H4 (cell line): ENCODE results near the gene LRRC4B. TPM values are rescaled to one million over a fixed set of nuclear protein-coding genes. Genes with fewer than 3 reads are reported as not detected.
"Not testable (repeated sequence)": the region's sequence is repeated elsewhere in the genome, so short reads cannot be mapped to it uniquely, and the experiment has no call there.

Source experiments
- DNase-seq: peaks from one replicate; pipeline ENCODE4 v3.0.0-alpha.2; 2015; ENCODE audit warnings: low spot score
- total RNA-seq: library from RNA; depleted of rRNA; stranded (reverse); fragments of >200 nt; shearing (Covaris generic); gene quantifications from 2 replicates; pipeline ENCODE4 v1.2.3, GENCODE V29; 2014; rRNA removed

The LRRC4B gene, protein sequence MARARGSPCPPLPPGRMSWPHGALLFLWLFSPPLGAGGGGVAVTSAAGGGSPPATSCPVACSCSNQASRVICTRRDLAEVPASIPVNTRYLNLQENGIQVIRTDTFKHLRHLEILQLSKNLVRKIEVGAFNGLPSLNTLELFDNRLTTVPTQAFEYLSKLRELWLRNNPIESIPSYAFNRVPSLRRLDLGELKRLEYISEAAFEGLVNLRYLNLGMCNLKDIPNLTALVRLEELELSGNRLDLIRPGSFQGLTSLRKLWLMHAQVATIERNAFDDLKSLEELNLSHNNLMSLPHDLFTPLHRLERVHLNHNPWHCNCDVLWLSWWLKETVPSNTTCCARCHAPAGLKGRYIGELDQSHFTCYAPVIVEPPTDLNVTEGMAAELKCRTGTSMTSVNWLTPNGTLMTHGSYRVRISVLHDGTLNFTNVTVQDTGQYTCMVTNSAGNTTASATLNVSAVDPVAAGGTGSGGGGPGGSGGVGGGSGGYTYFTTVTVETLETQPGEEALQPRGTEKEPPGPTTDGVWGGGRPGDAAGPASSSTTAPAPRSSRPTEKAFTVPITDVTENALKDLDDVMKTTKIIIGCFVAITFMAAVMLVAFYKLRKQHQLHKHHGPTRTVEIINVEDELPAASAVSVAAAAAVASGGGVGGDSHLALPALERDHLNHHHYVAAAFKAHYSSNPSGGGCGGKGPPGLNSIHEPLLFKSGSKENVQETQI
- total RNA-seq = 15.2 and 19.0 TPM in 2 replicates

DNA sequence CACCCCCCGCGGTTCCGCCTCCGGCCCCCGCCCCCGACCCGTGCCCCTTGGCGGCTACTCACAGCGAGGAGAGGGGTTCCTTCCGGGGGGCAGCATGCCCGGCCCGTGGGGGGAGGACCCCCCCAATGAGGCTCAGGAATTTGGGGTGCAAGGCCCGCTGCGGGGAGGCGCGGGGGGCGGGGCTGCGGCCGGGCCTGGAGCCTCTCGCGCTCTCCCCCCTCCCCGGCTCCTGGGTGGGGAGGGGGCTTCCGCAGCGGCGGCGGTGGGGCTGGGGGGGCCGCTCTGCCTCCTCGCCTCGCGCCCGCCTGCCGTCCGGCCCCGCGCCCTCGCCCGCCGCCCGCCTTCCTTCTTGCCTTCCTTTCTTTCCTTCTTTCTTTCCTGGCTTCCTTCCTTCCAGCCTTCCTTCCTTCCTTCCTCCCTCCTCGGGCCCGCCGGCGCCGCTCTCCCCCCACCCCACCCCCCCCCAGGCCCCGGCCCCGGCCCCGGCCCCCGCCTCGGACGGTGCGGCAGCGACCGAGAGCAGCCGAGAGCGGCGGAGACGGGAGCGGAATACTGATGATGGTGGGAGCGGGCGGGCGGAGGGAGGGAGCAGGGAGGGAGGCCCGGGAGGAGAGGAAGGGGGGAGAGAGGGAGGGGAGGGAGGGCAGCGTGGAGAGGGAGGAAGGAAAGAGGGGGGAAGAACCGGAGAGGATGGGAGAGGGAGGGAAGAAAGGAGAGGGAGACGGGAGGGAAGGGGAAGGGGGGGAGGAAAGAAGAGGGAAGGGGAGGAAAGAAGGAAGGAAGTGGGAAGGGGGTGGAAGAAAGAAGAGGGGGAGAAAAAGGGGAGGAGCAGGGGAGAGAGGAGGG is at the start of gene LRRC4B:
LRRC4B (minus strand) TSS at position 554 of the 846 bp plus-strand sequence. CDS start 19,597 bp downstream, outside the sequence.
- peak; percentile 85 for DNase-seq

DNA sequence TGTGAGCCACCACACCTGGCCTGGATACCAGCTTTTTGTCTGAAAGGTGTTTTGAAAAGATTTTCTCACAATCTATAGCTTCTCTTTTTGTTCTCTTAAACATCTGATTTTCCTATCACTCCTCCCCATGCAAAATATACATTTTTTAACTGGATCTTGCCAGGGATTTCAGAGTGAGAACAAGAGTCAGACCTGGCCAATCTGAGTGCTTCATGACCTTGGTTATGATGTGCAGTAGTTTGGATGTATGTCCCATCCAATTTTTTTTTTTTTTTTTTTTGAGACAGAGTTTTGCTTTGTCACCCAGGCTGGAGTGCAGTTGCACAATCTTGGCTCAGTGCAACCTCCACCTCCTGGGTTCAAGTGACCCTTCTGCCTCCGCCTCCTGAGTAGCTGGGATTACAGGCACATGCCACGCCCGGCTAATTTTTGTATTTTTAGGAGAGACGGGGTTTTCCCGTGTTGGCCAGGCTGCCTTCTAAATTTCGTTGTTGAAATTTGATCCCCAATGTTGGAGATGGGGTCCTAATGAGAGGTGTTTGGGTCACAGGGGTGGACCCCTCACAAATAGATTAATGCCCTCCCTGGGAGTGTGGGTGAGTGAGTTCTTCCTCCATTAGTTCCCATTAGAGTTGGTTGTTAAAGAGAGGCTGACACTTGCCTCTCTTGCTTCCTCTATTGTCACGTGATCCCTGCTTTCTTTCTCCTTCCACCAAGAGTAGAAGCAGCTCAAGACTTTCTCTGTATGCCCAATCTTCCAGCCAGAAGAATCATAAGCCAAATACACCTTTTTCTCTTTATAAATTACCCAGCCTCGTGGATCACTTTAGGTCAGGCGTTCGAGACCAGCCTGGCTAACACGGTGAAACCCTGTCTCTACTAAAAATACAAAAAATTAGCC is 44.5 kb upstream of the LRRC4B start:
- DNase-seq = not testable (repeated sequence)

DNA sequence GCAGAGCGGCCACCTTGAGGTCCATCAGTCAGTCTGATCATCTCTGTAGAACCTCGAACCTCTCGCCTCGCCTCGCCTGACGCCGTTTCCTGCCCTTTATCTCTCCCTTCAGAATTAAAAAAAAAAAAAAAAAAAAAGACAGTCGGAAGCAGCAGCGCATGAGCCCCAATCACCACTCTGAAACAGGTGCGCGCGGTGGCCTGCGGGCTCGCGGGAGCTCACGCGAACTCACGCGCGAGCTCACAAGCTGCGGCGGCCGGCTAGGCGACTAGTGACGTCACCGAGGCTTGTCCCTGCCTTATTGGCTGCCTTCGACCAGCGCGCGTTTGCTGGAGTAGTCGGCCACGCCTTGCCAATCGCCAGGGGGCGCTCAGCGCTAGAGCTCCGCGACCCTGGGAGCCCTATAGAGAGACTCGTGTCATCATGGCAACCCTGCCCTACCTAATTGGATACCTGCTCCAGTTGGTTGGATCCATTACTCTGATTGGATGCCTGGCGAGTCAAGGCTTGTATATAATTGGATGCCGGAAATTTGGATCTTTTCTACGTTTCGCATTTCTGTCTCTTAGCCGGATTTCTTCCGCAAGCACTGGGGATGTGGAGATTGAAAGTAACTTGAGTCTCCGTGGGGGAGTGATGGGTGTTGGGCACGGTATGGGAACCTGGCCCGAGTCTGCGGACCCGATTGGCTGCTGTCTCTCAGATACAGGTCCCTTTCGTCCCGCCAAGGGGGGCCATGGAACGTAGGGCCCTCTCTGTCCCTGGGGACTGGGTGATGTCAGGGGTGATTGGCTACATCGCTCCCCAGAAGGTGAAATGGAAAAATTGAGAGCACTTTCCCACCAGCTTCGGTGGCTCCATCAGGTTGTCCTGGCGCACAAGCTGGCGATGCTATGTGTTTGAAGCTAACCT is 39.9 kb upstream of the LRRC4B start:
- DNase-seq = peak; percentile 96

DNA sequence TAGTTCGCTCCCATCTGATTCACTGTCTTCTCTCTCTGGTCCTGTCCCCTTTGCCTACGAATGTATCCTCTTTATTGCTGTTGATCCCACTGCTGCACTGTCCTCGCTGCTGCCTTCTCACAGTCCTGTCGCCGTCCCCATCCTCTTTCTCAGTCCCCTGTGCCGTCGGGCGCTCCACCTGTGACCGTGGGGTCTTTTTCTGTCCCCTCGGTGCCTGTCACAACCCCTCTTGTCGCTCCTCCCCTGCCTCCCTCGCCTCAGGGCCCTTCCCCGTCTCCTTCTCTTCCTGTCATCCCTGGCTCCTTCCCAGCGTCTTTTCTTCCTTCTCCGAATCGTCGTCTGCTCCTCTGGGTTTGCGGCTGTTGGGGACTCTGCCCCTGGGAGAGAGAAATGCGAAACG is 39.2 kb upstream of the LRRC4B start:
- no peak for DNase-seq

DNA sequence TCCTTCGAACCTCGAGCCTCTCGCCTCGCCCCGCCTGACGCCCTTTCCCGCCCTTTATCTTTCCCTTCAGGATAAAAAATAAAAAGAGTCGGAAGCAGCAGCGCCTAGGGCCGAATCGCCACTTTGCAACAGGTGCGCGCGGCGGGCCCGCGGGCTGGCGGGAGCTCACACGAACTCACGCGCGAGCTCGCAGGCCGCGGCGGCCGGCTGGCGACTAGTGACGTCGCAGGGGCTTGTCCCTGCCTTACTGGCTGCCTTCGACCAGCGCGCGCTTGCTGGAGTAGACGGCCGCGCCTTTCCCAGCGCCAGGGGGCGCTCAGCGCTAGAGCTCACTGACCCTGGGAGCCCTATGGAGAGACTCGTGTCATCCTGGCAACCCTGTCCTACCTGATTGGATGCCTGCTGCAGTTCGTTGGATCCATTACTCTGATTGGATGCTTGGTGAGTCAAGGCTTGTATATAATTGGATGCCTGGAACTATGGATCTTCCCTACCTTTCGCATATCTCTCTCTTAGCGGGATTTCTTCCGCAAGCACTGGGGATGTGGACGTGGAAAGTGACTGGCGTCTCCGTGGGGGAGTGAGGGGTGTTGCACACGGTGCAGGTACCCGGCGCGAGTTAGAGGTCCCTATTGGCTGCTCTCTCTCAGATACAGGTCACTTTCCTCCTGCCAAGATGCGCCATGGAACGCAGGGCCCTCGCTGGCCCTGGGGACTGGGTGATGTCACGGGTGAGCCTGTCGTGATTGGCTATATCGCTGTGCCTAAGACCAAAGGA is 38.0 kb upstream of the LRRC4B start:
- DNase-seq = not testable (repeated sequence)

DNA sequence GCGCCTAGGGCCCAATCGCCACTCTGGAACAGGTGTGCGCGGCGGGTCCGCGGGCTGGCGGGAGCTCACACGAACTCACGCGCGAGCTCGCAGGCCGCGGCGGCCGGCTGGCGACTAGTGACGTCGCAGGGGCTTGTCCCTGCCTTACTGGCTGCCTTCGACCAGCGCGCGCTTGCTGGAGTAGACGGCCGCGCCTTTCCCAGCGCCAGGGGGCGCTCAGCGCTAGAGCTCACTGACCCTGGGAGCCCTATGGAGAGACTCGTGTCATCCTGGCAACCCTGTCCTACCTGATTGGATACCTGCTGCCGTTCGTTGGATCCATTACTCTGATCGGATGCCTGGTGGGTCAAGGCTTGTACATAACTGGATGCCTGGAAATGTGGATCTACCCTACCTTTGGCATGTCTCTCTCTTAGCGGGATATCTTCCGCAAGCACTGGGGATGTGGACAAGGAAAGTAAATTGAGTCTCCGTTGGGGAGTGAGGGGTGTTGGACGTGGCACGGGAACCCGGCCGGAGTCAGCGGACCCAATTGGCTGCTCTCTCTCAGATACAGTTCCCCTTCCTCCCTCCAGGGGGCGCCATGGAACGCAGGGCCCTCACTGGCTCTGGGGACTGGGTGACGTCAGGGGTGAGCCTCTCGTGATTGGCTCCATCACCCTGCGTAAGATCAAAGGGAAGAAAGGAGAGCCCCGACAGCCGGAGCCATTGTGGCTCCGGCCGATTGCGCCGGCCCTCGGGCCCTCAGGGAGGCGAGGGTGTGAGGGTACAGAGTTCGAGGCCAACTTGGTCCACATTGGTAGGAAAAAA is 36.2 kb upstream of the LRRC4B start:
- not testable (repeated sequence) for DNase-seq

DNA sequence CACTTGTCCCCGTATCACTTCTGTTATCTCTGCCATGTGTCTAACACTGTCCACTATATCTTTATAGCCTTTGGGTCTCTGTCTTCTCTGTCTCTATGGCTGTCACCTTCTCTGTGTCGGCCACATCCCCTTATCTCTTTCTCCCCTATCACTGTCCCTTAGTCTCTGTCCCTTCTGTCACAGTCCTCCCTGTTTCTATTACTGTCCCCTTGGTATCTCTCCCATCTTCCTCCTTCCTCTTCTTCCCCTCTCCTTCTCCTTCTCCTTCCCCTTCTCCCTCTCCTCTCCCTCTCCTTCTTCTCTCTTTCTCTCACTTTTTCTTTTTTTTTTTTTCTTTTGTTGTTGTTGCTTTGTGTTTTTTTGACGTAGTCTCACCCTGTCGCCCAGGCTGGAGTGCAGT is 34.7 kb upstream of the LRRC4B start:
- no peak for DNase-seq

DNA sequence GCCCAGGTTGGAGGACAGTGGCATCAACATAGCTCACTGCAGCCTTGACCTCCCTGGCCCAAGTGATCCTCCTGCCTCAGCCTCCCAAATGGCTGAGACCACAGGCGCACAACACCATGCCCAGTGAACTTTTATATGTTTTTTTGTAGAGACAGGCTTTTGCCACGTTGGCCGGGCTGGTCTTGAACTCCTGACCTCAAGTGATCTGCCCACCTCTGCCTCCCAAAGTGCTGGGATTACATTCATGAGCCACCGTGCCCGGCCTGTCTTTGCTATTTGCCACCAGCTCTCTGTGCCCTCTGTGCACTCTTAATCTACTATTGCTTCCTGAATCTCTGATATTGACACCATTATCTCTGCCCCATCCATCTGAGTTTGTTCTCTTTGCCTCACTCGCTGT is 34.3 kb upstream of the LRRC4B start:
- DNase-seq = no peak

DNA sequence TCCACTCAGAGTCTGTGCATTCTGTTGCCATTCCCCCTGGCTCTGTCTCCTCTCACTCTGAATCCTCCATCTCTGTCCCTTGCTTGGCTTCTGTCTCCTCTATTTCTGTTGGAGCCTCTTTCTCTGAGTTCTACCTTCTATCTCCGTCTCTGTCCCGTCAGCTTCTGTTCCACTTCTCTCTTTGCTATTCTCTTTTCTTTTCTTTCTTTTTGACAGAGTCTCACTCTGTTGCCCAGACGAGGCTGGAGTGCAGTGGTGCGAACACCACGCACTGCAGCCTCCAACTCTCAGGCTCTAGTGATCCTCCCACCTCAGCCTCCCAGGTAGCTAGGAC is 33.8 kb upstream of the LRRC4B start:
- DNase-seq = no peak

DNA sequence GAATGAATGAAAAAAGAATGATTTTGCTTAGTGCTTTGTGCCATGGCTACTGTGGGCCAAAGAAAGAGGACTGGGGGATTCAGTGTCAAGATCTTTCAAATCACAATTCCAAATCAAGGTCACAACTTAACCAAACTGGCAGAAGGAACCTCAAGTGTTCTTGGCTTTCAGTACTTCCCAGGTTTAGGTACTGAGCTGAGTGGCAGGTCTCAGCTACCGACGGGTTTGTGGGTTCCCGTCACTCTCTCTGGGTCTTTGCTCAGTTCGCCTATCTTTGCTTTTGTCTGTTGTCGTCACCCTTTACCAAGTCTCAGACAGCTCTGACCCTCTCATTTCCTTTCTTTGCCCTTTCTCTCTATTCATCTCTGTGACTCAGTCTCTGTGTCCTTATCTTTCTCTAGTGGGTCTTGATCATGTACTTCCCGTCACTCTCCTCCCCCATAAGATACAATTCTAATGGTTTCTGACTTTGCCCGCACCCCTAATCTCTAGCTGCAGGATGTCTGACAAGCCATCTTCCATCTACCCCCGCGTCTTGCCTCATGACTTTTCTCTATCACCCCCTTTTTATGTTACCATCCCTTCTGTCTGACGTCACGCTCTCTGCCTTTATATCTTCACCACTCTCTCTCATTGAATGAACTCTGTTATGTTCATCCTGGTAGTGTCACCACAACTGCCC is 33.3 kb upstream of the LRRC4B start:
- DNase-seq = no peak

DNA sequence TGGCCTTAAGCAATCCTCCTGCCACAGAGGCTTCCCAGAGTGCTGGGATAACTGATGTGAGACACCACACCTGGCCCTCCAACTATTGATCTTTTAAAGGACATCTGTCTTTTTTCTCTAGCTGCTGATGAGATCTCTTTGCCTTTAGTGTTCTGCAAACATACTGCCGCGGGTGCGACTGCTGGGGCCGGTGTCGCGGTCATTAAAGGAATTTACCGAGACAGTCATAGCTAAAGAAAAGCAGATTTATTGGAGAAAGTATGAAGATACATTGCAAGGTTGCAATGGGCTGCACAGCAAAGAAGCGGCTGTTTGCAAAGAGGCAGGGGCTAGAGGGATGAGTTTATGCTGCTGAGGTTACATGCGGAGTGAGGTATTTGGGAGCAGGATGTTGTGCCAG is 31.2 kb upstream of the LRRC4B start:
- DNase-seq = no peak

DNA sequence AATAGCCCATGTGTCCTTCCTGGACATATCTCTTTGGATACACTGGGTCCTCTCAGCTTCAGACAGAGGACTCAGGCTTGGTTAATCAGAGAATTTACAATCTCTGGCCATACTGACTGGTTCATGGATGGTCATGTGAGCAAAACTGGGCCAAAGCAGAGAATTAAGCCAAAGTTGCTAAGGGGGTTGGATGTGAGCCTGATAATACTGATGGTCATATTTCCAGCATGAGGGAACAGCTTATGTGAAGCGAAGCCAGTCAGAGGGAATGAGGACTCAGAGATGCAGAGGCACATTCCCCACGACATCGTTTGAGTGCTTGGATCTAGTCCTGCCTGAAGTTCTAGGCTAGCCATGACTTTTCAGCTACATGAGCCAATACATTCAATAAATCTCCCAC is 22.0 kb upstream of the LRRC4B start:
- DNase-seq = no peak

DNA sequence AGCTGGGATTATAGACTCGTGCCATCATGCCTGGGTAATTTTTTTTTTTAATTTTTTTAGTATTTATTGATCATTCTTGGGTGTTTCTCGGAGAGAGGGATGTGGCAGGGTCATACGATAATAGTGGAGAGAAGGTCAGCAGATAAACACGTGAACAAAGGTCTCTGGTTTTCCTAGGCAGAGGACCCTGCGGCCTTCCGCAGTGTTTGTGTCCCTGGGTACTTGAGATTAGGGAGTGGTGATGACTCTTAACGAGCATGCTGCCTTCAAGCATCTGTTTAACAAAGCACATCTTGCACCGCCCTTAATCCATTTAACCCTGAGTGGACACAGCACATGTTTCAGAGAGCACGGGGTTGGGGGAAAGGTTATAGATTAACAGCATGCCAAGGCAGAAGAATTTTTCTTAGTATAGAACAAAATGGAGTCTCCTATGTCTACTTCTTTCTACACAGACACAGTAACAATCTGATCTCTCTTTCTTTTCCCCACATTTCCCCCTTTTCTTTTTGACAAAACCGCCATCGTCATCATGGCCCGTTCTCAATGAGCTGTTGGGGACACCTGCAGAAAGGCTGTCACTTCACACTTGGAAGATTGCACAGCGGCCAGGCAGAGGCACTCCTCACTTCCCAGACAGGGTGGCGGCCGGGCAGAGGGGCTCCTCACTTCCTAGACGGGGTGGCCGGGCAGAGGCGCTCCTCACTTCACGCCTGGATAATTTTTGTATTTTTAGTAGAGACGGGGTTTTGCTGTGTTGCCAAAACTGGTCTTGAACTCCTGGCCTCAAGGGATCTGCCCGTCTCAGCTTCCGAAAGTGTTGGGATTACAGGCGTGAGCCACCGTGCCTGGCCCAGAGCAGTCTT is 13.8 kb upstream of the LRRC4B start:
- not testable (repeated sequence) for DNase-seq

DNA sequence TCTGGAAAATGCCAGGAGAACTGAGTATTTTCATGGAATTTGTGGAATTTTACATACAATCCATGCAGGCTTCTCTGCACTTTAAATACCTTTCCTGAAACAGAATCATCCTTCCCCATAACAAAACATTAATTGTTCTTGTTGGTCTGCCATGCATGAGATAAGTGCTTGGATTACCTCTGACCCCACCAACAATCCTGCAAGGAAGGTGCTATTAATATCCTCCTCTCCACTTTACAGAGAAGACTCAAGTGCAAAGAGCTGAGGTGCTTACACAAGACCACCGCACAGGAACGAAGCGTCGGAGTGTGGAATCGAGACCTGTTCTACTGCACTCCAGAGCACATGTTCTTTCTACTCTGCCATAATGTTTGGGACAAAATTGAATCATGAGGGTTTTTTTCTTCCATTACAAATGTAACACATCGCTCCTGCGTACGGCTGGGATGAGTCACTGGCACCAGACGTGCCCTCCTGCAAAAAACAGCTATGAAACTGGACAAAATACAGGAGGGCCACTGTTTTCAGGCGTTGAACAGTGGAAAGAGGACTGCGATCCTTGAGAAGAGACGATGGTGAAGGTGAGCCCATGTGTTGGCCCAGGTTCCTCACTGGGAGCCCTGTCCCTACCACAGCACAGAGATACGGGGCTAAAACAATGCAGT is 12.9 kb upstream of the LRRC4B start:
- no peak for DNase-seq

DNA sequence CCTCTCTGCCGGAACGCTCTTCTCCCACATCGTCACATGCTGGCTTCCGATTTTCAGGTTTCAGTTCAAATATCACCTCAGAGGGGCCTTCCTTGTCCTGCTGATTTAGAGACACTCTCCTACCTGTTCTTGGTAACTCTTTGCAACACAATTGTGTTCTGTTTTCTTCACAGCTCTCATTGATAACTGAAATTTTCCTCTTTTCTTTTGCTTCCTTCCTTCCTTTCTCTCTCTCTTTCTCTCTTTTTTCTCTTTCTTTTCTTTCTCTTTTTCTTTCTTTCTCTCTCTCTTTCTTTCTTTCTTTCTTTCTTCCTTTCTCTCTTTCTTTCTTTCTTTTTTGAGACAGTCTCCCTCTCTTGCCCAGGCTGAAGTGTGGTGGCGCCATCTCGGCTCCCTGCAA is 12.0 kb upstream of the LRRC4B start:
- no peak for DNase-seq

DNA sequence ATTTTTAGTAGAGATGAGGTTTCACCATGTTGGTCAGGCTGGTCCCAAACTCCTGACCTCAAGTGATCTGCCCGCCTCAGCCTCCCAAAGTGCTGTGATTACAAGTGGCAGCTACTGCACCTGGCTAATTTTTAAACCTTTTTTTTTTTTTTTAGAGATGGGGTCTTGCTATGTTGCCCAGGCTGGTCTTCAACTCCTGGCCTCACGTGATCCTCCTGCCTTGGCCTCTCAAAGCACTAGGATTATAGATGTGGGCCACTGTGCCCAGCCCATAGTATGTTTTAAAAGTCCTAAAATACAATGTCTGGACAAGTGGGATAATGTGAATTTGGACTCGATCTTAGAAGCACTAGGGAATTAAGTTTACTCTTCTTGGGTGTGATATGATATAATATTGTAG is 8.5 kb upstream of the LRRC4B start:
- not testable (repeated sequence) for DNase-seq
